Activated naive CD4-positive, alpha-beta T cell treated with anti-CD3 and anti-CD28 coated beads, Interleukin-2, amount 50 U/mL, for 16 hours (primary cell): ENCODE measurements around the gene LILRB1.
"Not testable (repeated sequence)": the region's sequence is repeated elsewhere in the genome, so short reads cannot be mapped to it uniquely, and the experiment has no call there.

Experiments
- DNase-seq: peaks from one replicate; pipeline ENCODE4 v3.0.0-alpha.2; 2020

The LILRB1 gene

DNA sequence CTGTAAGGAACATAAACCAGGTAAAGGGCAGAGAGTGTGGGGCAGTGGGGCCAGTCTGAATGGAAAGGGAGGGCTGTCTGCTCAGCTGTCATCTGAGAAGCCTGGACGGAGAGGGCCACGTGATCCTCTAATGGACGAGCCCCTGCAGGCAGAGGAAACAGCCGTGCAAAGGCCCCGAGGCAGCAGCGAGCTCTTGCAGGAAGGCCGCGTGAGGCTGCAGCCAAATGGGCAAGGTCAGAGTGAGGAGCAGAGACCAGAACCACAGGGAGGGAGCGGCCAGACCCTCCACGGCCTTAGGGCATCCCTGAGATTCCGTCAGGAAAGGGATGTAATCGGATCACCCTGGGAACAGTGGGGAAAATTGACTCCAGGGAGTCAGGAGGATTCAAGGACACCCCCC is 36.9 kb downstream of the LILRB1 start:
- DNase-seq: no peak

DNA sequence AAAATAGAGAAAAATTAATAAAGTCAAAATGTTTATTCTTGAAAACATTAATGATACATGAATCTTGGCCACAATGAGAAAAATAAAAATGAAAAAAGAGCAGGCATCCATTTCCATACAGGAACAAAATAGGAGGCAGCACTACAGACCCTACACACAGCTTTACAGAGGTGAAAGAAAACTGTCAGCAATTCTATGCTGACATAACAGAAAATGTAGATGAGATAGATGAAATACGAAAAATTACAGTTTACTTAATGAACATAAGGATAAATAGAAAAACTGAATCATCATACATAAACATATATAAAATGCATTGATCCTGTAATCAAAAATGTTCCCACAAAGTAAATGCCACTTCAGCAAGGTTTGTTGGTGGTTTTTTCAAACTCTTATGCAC is 38.1 kb downstream of the LILRB1 start:
- no peak for DNase-seq

DNA sequence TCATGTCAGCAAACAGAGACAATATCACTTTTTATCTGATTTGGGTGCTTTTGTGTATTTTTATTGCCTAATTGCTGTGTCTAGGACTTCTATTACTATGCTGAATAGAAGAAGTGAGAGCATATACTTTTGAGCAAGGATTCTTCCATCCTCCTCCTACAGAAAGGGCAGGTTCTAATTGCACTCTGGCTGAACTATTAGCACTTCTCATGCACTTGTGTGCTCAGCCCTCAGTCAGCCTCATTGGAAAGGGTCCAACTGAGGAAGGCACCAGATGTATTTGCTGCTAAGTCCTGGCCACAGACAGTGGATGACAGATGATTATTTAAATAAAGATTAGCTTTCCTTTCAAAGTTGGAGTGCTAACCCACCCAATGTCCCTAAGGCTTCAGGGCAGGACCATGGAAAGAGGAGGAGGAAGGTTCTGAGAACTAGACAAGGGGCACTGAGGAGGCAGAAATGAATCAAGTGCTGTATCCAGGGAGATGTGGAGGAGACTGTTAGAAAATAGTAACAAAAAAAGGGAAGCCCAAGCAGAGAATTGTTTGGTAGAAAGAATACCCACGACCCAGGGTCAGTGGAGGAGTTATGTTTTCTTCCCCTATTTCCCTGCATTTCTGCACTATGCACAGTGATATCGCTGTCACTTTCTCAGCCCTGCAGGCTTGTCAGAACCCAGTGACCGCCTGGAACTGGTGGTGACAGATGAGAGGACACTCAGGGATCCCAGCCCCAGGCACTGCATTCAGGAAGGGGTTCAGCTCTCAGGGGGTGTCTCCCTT is 40.5 kb downstream of the LILRB1 start:
- DNase-seq: no peak

DNA sequence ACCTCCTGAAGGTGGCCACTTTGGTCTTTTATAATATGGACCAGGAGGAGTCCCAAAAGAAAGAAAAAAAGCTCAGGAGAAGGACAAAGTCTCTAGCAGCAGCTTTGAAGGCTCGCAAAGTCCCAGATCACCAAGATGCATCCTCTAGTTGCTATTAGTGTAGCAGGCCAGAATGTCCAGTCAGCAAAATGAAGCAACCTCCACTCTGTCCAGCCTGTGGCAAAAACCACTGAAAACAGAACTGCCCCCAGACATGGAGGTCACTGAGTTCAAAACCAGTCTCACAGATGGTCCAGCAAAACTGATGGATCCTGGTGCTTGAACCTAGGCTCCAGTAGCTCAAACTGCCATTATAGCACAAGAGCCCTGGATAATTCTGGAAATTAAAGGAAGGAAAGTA is 42.9 kb downstream of the LILRB1 start:
- DNase-seq: no peak

DNA sequence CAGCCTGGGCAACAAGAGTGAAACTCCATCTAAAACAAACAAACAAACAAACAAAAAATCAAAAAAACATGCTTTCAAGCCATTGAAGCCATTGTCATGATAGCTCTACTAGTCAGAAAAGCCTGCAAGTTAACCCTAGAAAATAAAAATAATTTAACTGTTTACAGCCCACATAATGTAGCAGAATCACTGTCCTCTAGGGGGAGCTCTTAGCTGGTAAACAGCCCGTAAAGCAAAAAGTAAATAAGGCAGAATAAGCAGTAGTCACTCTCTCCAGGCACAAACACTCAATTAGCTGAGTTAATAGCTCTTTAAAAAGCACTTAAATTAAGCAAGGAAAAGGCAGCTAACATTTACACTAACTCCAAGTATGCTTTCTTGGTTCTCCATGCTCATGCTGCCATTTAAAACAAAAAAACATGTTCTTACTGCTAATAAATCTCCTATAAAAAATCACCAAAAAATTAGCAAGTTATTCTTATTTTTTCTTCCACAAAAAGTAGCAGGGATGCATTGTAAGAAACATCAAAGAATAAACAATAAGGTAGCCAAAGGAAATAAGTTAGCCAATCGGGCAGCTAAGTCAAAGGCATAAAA is 43.8 kb downstream of the LILRB1 start:
- DNase-seq: no peak

DNA sequence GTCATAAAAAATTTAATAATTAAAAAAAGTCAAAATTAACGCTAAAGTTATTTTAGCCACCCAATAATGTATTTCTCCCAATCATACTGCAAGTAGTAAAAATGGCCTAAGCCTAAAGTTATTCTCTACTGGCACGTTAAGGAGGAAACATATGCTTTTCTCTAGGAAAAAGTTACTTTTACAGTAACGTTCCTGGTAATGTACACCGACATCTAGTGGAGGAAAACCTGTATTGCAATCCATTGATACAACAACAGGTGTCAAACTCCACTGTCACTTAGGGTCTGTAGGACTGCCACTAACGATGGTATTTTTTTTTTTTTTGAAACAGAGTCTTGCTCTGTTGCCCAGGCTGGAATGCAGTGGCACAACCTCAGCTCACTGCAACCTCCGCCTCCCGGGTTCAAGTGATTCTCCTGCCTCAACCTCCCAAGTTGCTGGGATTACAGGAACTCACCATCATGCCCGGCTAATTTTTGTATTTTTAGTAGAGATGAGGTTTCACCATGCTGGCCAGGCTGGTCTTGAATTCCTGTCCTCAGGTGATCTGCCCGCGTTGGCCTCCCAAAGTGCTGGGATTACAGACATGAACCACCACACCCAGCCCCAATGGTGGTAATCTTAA is 46.0 kb downstream of the LILRB1 start:
- DNase-seq: not testable (repeated sequence)

DNA sequence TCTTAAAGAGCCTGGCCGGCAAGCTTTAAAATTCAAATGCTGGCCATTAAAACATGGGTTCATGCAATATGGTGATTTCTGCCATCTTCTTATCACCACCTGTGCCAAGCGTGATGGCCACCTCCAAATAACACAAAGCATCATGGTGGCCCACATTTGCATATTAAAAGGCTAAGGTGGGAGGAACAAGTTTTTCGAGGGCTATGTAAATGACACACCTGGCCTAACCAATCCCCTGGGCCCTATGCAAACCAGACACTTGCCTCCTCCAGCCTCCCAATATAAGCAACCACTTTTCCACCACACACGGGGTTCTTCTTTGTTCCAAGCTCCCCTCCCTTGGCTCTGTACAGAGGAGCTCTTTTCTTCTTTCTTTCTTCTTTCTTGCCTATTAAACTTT is 46.9 kb downstream of the LILRB1 start:
- no peak for DNase-seq

DNA sequence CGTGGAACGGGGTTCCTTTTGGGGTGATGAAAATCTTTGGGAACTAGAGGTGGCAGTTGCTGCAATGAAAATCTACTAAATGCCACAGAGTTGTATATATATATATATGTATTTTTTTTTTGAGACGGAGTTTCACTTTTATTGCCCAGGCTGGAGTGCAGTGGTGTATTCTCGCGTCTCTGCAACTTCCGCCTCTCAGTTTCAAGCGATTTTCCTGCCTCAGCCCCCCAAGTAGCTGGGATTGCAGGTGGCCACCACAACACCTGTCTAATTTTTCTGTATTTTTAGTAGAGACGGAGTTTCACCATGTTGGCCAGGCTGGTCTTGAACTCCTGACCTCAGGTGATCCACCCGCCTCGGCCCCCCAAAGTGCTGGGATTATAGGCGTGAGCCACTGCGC is 51.3 kb downstream of the LILRB1 start:
- not testable (repeated sequence) for DNase-seq

DNA sequence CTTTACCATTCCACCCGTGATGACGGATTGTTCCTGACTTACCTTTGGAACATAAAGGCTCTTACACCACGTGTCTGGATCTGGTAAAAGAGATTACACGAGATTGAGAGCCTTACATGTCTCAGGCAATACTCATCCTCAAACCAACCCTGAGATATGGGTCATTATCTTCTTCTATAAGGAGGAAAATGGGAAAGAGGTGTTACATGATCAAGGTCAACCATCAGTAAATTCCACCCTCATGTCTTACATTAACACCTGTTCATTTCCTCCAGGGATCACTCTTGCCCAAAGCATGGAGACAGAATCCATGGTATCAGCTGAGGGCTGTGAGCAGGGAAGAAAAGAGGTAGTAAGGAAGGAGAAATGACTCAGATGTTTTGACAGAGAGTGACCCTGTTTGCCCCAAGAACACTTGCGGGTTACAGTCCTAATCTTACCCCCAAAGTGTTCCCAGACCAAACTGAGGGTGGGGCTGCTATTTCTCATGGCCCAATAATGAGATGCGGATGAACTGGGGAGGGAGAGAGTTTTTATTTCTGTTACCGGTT is 52.1 kb downstream of the LILRB1 start:
- DNase-seq: no peak

DNA sequence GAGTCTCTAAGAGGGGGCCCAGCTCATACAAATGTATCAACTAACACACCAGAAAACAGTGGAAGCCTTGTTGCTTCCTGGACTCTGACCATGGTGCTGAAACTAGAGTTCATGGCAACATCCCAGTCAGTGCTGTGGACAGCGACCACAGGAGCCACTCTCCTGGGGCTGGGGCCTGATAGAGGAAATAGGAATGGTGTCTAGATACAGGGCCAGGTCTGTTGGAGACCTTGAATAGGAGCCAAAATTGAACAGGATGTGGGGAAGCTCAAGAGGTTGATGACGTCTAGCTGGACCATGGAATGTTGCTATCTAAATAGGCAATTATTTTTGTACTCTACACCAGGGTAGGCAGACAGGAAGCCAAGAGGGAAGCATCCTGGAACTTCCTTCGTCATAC is 54.2 kb downstream of the LILRB1 start:
- no peak for DNase-seq
